HEK293 (cell line): ENCODE measurements around the gene MTMR12.

ENCODE experiments used
- CTCF ChIA-PET: fragments of 350-600 bp; formaldehyde crosslinking; extraction: SDS; loops from one replicate; lab custom pipeline; 2021; ENCODE audit warnings: antibody characterized with exemption; lab: Yijun Ruan, JAX
- POLR2A ChIA-PET: fragments of 300-600 bp; formaldehyde crosslinking; extraction: SDS; loops from one replicate; lab custom pipeline; 2020; ENCODE audit warnings: antibody characterized with exemption, inconsistent platforms; lab: Yijun Ruan, JAX
- H3K27ac ChIP-seq: fragments of 200-500 bp; sonication (Bioruptor generic); 2 replicates; pipeline ENCODE4 v1.5.1; 2014; ENCODE audit warnings: low read depth, low read length, control low read depth, inconsistent platforms; ENCODE audit errors: extremely low read depth
- H3K36me3 ChIP-seq, 2 experiments: fragments of 200-500 bp in 1 of 2; sonication (Bioruptor generic) in 1 of 2; 1 replicate in 1 of 2; 2 replicates in 1 of 2; pipeline ENCODE4 v1.5.1; 2014 to 2017; ENCODE audit warnings: inconsistent platforms in 2 of 2, low read length in 2 of 2; ENCODE audit not compliant: control insufficient read depth in 2 of 2, insufficient read depth in 1 of 2
- H3K4me1 ChIP-seq: fragments of 200-500 bp; sonication (Bioruptor generic); 2 replicates; pipeline ENCODE4 v1.5.1; 2014; ENCODE audit warnings: mild to moderate bottlenecking, low read length, inconsistent platforms; ENCODE audit not compliant: control insufficient read depth, insufficient read depth
- H3K4me3 ChIP-seq: 2 replicates; pipeline ENCODE4 v1.5.1; 2011; ENCODE audit warnings: low read depth, mild to moderate bottlenecking, control low read depth, low read length, moderate library complexity
- H3K9me3 ChIP-seq: fragments of 200-500 bp; sonication (Bioruptor generic); 2 replicates; pipeline ENCODE4 v1.5.1; 2014; ENCODE audit warnings: low read depth, low read length, inconsistent platforms; ENCODE audit not compliant: control insufficient read depth, insufficient read depth
- CTCF ChIP-seq: fragments of 450-650 bp; formaldehyde crosslinking; IDR thresholded peaks from 2 replicates; pipeline ENCODE4 v1.5.1; 2016; ENCODE audit warnings: missing biosample characterization, missing genetic modification characterization
- MYNN ChIP-seq: fragments of 450-650 bp; formaldehyde crosslinking; IDR thresholded peaks from 2 replicates; pipeline ENCODE4 v1.5.1; 2016; ENCODE audit warnings: missing biosample characterization, missing genetic modification characterization, borderline replicate concordance
- MZF1 ChIP-seq: fragments of 450-650 bp; formaldehyde crosslinking; IDR thresholded peaks from 2 replicates; pipeline ENCODE4 v1.5.1; 2017; ENCODE audit warnings: missing biosample characterization, missing genetic modification characterization, borderline replicate concordance
- PRDM10 ChIP-seq: fragments of 450-650 bp; formaldehyde crosslinking; IDR thresholded peaks from 2 replicates; pipeline ENCODE4 v1.5.1; 2016; ENCODE audit warnings: missing biosample characterization, missing genetic modification characterization
- PRDM6 ChIP-seq: fragments of 450-650 bp; formaldehyde crosslinking; IDR thresholded peaks from 2 replicates; pipeline ENCODE4 v1.5.1; 2017; ENCODE audit warnings: missing biosample characterization, missing genetic modification characterization
- TRIM28 ChIP-seq: IDR thresholded peaks from 2 replicates; pipeline ENCODE4 v1.6.1; 2011; ENCODE audit warnings: low read length, control low read depth, borderline replicate concordance
- ZBTB17 ChIP-seq: fragments of 450-650 bp; formaldehyde crosslinking; IDR thresholded peaks from 2 replicates; pipeline ENCODE4 v1.5.1; 2016; ENCODE audit warnings: missing biosample characterization, missing genetic modification characterization
- ZBTB26 ChIP-seq: fragments of 450-650 bp; formaldehyde crosslinking; optimal IDR thresholded peaks from 2 replicates; pipeline ENCODE3; 2016; ENCODE audit warnings: missing biosample characterization, mild to moderate bottlenecking, missing genetic modification characterization
- ZNF19 ChIP-seq: fragments of 450-650 bp; formaldehyde crosslinking; IDR thresholded peaks from 2 replicates; pipeline ENCODE4; 2016; ENCODE audit warnings: missing biosample characterization, missing genetic modification characterization, low read depth
- ZNF2 ChIP-seq: fragments of 450-650 bp; formaldehyde crosslinking; IDR thresholded peaks from 2 replicates; pipeline ENCODE4 v1.5.1; 2016; ENCODE audit warnings: missing biosample characterization, missing genetic modification characterization
- ZNF423 ChIP-seq: fragments of 450-650 bp; formaldehyde crosslinking; IDR thresholded peaks from 2 replicates; pipeline ENCODE4 v1.5.1; 2016; ENCODE audit warnings: missing biosample characterization, missing genetic modification characterization
- ZNF501 ChIP-seq: fragments of 450-650 bp; formaldehyde crosslinking; IDR thresholded peaks from 2 replicates; pipeline ENCODE4 v1.5.1; 2016; ENCODE audit warnings: missing biosample characterization, missing genetic modification characterization
- ZNF580 ChIP-seq: fragments of 450-650 bp; formaldehyde crosslinking; IDR thresholded peaks from 2 replicates; pipeline ENCODE4 v1.5.1; 2016; ENCODE audit warnings: missing biosample characterization, missing genetic modification characterization
- ZNF654 ChIP-seq: fragments of 450-650 bp; formaldehyde crosslinking; IDR thresholded peaks from 2 replicates; pipeline ENCODE4 v1.5.1; 2016; ENCODE audit warnings: low read depth, missing biosample characterization, missing genetic modification characterization
- ZNF768 ChIP-seq: fragments of 450-650 bp; formaldehyde crosslinking; IDR thresholded peaks from 2 replicates; pipeline ENCODE4 v1.5.1; 2018; ENCODE audit warnings: missing biosample characterization, mild to moderate bottlenecking, missing genetic modification characterization
- ZSCAN30 ChIP-seq: fragments of 450-650 bp; IDR thresholded peaks from 2 replicates; pipeline ENCODE4 v1.5.1; 2018; ENCODE audit warnings: missing biosample characterization, mild to moderate bottlenecking, missing genetic modification characterization, moderate library complexity

Gene MTMR12

GRCh38 chr5:32329395-32329834, 16.7 kb upstream of the MTMR12 start:
- no peak overlapping the region for H3K4me3 ChIP-seq
- ChIA-PET POLR2A (interaction anchor here (1.0 kb wide), 1 partner anchor 97 kb away, joined by 5 read pairs; no protein-coding TSS in a partner anchor), CTCF (interaction anchor here (0.6 to 5.1 kb wide), 33 partner anchors 9 to 520 kb away, joined by 3 to 86 read pairs (median 4); no protein-coding TSS in a partner anchor)
- H3K27ac ChIP-seq = no peak overlapping the region
- no peaks in the 10 kb centered on the region for H3K36me3 ChIP-seq
- H3K9me3 ChIP-seq = no peaks in the 10 kb centered on the region
- TF ChIP-seq ZNF19 (tag by site-specific recombination) (no peak), PRDM6 (tag by site-specific recombination) (no peak), ZNF654 (peak; percentile 86), ZNF423 (tag by site-specific recombination) (no peak), ZBTB17 (tag by site-specific recombination) (peak; percentile 26; the same call in 1 of the 2 replicates), ZSCAN30 (tag by site-specific recombination) (peak; percentile 40; the same call in 1 of the 2 replicates), MZF1 (tag by site-specific recombination) (peak; percentile 54; the same call in 1 of the 2 replicates), TRIM28 (0 out of 2 replicates have a peak, but pooled peaks have one; percentile 26), ZNF2 (peak; percentile 32; the same call in 1 of the 2 replicates), PRDM10 (tag by site-specific recombination) (0 out of 2 replicates have a peak, but pooled peaks have one; percentile 14), ZNF580 (tag by site-specific recombination) (peak; percentile 56; the same call in 1 of the 2 replicates), ZBTB26 (tag by site-specific recombination) (peak; percentile 20), CTCF (tag by site-specific recombination) (peak; percentile 88), MYNN (tag by site-specific recombination) (no peak), ZNF768 (tag by site-specific recombination) (peak; percentile 98), ZNF501 (0 out of 2 replicates have a peak, but pooled peaks have one; percentile 28)
- 0 out of 2 replicates have a peak, but pooled peaks cover 3% of the 10 kb centered on the region for H3K4me1 ChIP-seq
